Measurements from ENCODE around the gene IFI30. TPM values are rescaled to one million over a fixed set of nuclear protein-coding genes. Genes with fewer than 3 reads are reported as not detected.

The IFI30 gene
- total RNA-seq, 4 donors from 2014 or later = 22.4 to 92.8 (median 42.9) TPM

DNA sequence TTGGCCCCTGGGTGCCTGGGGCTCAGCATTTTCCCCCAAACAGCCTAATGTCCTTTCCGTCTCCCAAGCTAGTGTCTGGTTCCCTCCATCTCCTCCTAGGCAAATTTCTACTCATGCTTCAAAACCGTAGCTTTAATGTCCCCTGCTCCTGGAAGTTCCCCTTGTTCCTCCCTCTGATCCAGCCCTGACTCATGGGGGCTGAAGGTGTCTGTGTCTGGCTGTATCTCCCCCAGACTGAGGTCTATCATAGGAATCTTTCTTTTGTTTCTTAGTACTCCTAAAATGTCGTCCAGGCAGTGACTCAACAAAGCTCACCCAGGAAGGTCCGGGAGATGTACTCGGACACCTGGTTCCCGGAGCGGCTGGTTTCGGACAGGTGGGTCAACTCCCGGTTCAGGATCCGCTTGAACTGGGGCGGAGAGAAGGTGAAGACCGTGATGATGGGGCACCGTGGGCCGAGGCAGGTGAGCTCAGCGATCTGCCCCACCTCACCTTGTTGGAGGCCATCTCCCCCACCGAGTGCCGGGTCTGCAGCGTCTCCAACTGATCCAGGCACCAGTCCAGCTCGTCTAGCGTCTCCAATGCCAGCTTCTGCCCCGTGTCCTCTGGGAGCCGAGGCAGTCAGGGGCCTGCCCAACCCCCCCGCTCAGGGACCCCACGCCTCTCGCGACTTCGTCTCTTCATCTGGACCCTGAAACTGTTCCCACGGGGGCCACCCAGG is 46.5 kb downstream of the IFI30 start:
- Histone ChIP-seq H3K4me1 (peaks cover 6 to 20% (median 18%) of the 10 kb centered on the region in 4 donors), H3K36me3 (no peaks in the 10 kb centered on the region), H3K27me3 (peaks cover 0 to 31% (median 12%) of the 10 kb centered on the region in 4 donors), H3K9me3 (no peaks in the 10 kb centered on the region), H3K27ac (replicated peaks in 1 of 4) (no peak overlapping the region), H3K4me3 (no peak overlapping the region)
- 66% methylated on average over 27 of the region's 28 CpGs for WGBS
- DNase-seq (ENCODE audit: extremely low spot score) = no peak
- TF ChIP-seq EP300 (IDR thresholded peaks at IDR 0.05) (no peak), POLR2A (IDR thresholded peaks at IDR 0.05; ENCODE audit: low read depth) (no peak), POLR2AphosphoS5 (IDR thresholded peaks at IDR 0.05) (no peak)
- TF ChIP-seq, protein P1, sequence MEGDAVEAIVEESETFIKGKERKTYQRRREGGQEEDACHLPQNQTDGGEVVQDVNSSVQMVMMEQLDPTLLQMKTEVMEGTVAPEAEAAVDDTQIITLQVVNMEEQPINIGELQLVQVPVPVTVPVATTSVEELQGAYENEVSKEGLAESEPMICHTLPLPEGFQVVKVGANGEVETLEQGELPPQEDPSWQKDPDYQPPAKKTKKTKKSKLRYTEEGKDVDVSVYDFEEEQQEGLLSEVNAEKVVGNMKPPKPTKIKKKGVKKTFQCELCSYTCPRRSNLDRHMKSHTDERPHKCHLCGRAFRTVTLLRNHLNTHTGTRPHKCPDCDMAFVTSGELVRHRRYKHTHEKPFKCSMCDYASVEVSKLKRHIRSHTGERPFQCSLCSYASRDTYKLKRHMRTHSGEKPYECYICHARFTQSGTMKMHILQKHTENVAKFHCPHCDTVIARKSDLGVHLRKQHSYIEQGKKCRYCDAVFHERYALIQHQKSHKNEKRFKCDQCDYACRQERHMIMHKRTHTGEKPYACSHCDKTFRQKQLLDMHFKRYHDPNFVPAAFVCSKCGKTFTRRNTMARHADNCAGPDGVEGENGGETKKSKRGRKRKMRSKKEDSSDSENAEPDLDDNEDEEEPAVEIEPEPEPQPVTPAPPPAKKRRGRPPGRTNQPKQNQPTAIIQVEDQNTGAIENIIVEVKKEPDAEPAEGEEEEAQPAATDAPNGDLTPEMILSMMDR (IDR thresholded peaks at IDR 0.05) = no peak
- intact Hi-C loops (cut with DNase I) = no loop called here

DNA sequence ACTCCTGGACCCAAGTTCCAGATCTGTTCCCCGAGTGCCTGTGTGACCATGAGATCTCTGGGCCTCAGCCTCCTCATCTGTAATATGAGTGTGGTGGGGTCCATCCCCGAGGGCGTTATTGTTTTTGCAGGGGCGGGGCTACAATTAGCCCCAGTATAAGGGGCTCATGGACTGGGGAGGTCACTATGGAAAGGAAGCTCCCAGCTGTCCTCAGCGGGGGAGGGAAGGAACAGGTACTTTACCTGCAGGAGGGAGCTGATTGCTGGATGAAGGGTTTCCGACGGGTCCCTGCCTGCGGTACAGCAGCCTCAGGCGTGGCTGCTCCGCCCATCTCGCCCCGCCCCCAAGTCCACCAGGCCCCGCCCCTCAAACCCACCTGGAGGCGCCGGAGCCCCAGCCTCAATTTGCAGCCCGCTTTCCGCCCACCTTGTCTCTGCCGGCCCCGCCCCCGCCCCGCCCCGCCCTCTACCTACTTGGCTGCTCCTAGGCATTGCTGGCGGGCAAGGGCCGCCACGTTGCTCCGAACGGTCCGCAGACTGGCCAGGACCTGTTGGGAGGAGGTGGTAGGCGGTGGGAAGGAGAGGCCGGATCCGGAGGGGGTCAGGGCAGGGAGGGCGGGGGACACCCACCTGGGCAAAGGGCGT is 47.1 kb downstream of the IFI30 start:
- no peak for TF ChIP-seq POLR2A (IDR thresholded peaks at IDR 0.05; ENCODE audit: low read depth)
- TF ChIP-seq, protein P1 (IDR thresholded peaks at IDR 0.05) = no peak
- TF ChIP-seq POLR2AphosphoS5 (IDR thresholded peaks at IDR 0.05) = no peak
- no peak for TF ChIP-seq EP300 (IDR thresholded peaks at IDR 0.05)
- WGBS = 12% methylated on average over 21 of the region's 33 CpGs
- no peak for DNase-seq (ENCODE audit: extremely low spot score)
- intact Hi-C loops (cut with DNase I) = no loop called here
- no peaks in the 10 kb centered on the region for H3K36me3 ChIP-seq
- no peak overlapping the region for H3K27ac ChIP-seq (replicated peaks in 1 of 4)
- no peaks in the 10 kb centered on the region for H3K9me3 ChIP-seq
- H3K4me3 ChIP-seq = no peak overlapping the region
- H3K27me3 ChIP-seq = peaks cover 0 to 38% (median 18%) of the 10 kb centered on the region in 4 donors
- peaks cover 13 to 27% (median 25%) of the 10 kb centered on the region in 4 donors for H3K4me1 ChIP-seq

DNA sequence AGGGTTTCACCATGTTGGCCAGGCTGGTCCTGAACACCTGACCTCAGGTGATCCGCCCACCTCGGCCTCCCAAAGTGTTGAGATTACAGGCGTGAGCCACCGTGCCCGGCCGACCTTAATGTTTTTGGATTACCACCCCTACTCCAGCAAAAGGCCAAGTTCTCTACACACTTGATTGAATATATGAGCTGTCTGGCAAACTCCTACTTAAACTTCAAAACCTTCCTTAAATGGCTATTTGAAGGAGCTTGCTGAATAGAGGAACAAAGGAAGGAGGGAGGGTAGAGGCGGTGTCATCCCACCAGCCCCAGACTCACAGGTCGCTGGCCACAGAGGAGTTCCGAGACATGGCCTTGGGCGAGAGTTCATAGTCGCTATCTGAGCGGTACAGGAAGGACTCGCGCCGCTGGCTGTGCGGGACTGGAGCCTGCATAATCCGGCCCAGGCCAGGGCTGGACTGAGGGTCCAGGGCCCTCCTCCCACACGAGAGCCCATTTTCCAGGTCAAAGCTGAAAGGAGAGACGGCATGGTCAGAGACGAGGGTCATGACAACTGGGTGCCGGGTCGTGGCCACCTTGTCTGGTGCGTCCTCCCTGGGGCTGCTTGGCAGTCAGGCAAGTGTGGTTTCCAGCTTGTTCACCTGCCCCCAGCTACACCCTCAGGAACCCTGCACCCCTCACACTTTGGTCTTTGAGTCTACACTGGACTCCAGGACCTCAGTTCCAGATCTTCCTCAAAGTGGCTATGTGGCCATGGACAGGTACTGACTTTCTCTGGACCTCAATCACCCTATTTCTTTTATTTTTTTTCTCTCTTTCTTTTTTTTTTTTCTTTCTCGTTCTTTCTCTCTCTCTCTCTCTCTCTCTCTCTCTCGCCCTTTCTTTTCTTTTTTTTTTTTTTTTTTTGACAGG is 48.5 kb downstream of the IFI30 start:
- 89% methylated on average over 23 of the region's 25 CpGs for WGBS
- intact Hi-C loops (cut with DNase I) = no loop called here
- no peak for DNase-seq (ENCODE audit: extremely low spot score)
- Histone ChIP-seq H3K4me3 (no peak overlapping the region), H3K9me3 (no peaks in the 10 kb centered on the region), H3K27me3 (peaks cover 0 to 51% (median 24%) of the 10 kb centered on the region in 4 donors), H3K36me3 (no peaks in the 10 kb centered on the region), H3K4me1 (peaks cover 19 to 37% (median 32%) of the 10 kb centered on the region in 4 donors), H3K27ac (replicated peaks in 1 of 4) (no peak overlapping the region)
- TF ChIP-seq EP300 (IDR thresholded peaks at IDR 0.05) (no peak), POLR2A (IDR thresholded peaks at IDR 0.05; ENCODE audit: low read depth) (no peak), POLR2AphosphoS5 (IDR thresholded peaks at IDR 0.05) (no peak)
- TF ChIP-seq, protein P1 (IDR thresholded peaks at IDR 0.05) = no peak

DNA sequence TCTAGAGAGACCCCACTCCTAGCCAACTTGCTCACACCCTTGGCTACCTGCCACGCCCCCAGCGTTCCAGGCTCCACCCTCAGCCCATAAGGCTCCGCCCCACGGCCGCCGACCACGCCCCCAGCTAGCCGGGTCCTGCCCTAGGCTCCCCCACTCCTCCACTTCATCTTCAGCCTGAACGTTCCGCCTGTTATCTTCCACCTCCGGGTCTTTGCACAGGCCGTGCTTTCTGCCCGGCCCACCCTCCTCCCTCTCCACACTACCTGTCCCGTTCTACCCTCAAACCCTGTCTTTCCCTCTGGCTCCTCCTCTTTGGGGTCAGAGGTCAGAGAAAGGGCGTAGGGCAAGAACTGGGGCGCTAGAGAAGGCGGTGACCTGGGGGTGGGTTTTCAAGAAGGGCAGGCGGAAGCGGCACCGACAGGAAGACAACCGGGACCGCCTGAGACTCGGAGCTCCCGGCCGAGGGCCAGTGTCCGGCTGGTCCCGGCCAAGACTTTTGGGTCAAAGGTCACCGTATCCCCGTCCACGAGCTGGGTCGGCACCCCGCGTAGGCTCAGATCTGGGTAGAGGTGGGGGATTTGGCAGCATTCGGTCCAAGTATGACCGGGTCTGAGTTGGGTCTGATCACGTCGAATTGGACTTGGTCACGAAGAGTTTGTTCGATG is 50.4 kb downstream of the IFI30 start:
- Histone ChIP-seq H3K4me3 (peak overlapping the region; percentile 48 to 56 (median 50)), H3K36me3 (no peaks in the 10 kb centered on the region), H3K27ac (replicated peaks in 1 of 4) (peak overlapping the region in 1 of 4 donors; percentile 4), H3K9me3 (no peaks in the 10 kb centered on the region), H3K4me1 (peaks cover 19 to 37% (median 32%) of the 10 kb centered on the region in 4 donors), H3K27me3 (peaks cover 0 to 71% (median 24%) of the 10 kb centered on the region in 4 donors)
- WGBS = 12% methylated on average over 22 of the region's 39 CpGs
- intact Hi-C loops (cut with DNase I) = no loop called here
- TF ChIP-seq, protein P1 (IDR thresholded peaks at IDR 0.05) = no peak
- no peak for TF ChIP-seq EP300 (IDR thresholded peaks at IDR 0.05)
- no peak for TF ChIP-seq POLR2AphosphoS5 (IDR thresholded peaks at IDR 0.05)
- TF ChIP-seq POLR2A (IDR thresholded peaks at IDR 0.05; ENCODE audit: low read depth) = no peak
- no peak for DNase-seq (ENCODE audit: extremely low spot score)
